Gastroesophageal sphincter (tissue), 3 donors: Measurements from ENCODE around the gene SLC19A3.

Source experiments
- EP300 ChIP-seq: sonication (generic); formaldehyde crosslinking; IDR thresholded peaks from one replicate; pipeline ENCODE4 v1.6.1; 2017; ENCODE audit warnings: antibody characterized with exemption, mild to moderate bottlenecking
- POLR2A ChIP-seq, 2 donors: fragments of 450-650 bp; IDR thresholded peaks; one replicate each; pipeline ENCODE4 v1.6.1; 2017; ENCODE audit warnings: antibody characterized with exemption in 2 of 2, mild to moderate bottlenecking in 2 of 2, moderate library complexity in 1 of 2
- POLR2AphosphoS5 ChIP-seq: sonication (generic); formaldehyde crosslinking; IDR thresholded peaks from one replicate; pipeline ENCODE4 v1.6.1; 2017; ENCODE audit warnings: antibody characterized with exemption
- TF ChIP-seq, protein P1 (sequence below), 4 experiments: fragments of 200-600 bp in 2 of 4; fragments of 450-650 bp in 2 of 4; sonication (generic) in 1 of 4; IDR thresholded peaks; one replicate each; pipeline ENCODE4 v1.5.1; 2017 to 2019; ENCODE audit warnings: antibody characterized with exemption in 4 of 4, mild to moderate bottlenecking in 2 of 4, moderate library complexity in 2 of 4

- TF ChIP-seq, protein P1, sequence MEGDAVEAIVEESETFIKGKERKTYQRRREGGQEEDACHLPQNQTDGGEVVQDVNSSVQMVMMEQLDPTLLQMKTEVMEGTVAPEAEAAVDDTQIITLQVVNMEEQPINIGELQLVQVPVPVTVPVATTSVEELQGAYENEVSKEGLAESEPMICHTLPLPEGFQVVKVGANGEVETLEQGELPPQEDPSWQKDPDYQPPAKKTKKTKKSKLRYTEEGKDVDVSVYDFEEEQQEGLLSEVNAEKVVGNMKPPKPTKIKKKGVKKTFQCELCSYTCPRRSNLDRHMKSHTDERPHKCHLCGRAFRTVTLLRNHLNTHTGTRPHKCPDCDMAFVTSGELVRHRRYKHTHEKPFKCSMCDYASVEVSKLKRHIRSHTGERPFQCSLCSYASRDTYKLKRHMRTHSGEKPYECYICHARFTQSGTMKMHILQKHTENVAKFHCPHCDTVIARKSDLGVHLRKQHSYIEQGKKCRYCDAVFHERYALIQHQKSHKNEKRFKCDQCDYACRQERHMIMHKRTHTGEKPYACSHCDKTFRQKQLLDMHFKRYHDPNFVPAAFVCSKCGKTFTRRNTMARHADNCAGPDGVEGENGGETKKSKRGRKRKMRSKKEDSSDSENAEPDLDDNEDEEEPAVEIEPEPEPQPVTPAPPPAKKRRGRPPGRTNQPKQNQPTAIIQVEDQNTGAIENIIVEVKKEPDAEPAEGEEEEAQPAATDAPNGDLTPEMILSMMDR (IDR thresholded peaks at IDR 0.05): no peak
- TF ChIP-seq POLR2AphosphoS5: no peak
- no peak for TF ChIP-seq EP300
- TF ChIP-seq POLR2A (IDR thresholded peaks at IDR 0.05): no peak
Measured at GRCh38 chr2:227642656-227643055, 75.2 kb downstream of the SLC19A3 start.
